Endothelial cell of umbilical vein (primary cell): Measurements from ENCODE around the gene OPRM1. TPM values are rescaled to one million over a fixed set of nuclear protein-coding genes. Genes with fewer than 3 reads are reported as not detected.

Source experiments
- BruUV-seq: library from RNA; stranded (reverse); fragments of 400-500 nt; replicated peaks from 2 replicates; lab custom pipeline; 2021; lab: Mats Ljungman, UMichigan
- CTCF ChIA-PET: fragments of 300-600, 350-600 bp; sonication (Branson Sonifier 250); formaldehyde crosslinking; loops from one replicate; lab custom pipeline; 2021; ENCODE audit warnings: antibody characterized with exemption, inconsistent platforms; lab: Charles Lee
- POLR2A ChIA-PET: fragments of 300-600, 350-600 bp; sonication (Branson Sonifier 250); formaldehyde crosslinking; loops from one replicate; lab custom pipeline; 2021; ENCODE audit warnings: antibody characterized with exemption, inconsistent platforms; lab: Charles Lee
- DNase-seq: peaks from one replicate; pipeline ENCODE4 v3.0.0-alpha.2; 2011; ENCODE audit warnings: low read depth, low spot score
- FAIRE-seq: peaks from 2 replicates; lab custom pipeline; 2011; peaks lifted over from hg19 to GRCh38; lab: Jason Lieb, UNC
- H2AFZ ChIP-seq: 2 replicates; pipeline ENCODE4 v1.6.0; 2012; ENCODE audit warnings: low read depth, low read length, control low read depth, inconsistent platforms
- H3K27ac ChIP-seq: 2 replicates; pipeline ENCODE4 v1.5.1; 2011; ENCODE audit warnings: low read depth, mild to moderate bottlenecking, control low read depth, low read length, moderate library complexity; ENCODE audit not compliant: insufficient read depth
- H3K27me3 ChIP-seq, 2 experiments: 2 replicates each; pipeline versions ENCODE4 v1.6.0 to v1.6.1; 2011; ENCODE audit warnings: low read length in 2 of 2, mixed read lengths in 1 of 2; ENCODE audit not compliant: control insufficient read depth in 2 of 2, insufficient read depth in 2 of 2
- H3K36me3 ChIP-seq, 2 experiments: 2 replicates in 1 of 2; 3 replicates in 1 of 2; pipeline ENCODE4 v1.5.1; 2011; ENCODE audit warnings: low read length in 2 of 2, mild to moderate bottlenecking in 1 of 2, moderate library complexity in 1 of 2; ENCODE audit not compliant: control insufficient read depth in 2 of 2, insufficient read depth in 2 of 2; ENCODE audit errors: extremely low read depth in 1 of 2
- H3K4me1 ChIP-seq: 3 replicates; pipeline ENCODE4 v1.5.1; 2011; ENCODE audit warnings: mild to moderate bottlenecking, low read length; ENCODE audit not compliant: control insufficient read depth, insufficient read depth; ENCODE audit errors: extremely low read depth
- H3K4me2 ChIP-seq: 2 replicates; pipeline ENCODE4 v1.6.1; 2011; ENCODE audit warnings: low read length, control low read depth, mixed read lengths; ENCODE audit not compliant: insufficient read depth
- H3K4me3 ChIP-seq, 3 experiments: fragments of 200-600 bp in 1 of 3; sonication (generic), shearing (Covaris generic) in 1 of 3; replicated peaks in 1 of 3; 2 replicates each; pipeline ENCODE4 v1.5.1; 2011 to 2016; ENCODE audit warnings: control low read depth in 3 of 3, low read length in 3 of 3, mild to moderate bottlenecking in 2 of 3, inconsistent platforms in 1 of 3, low read depth in 1 of 3, moderate library complexity in 1 of 3; ENCODE audit not compliant: insufficient read depth in 1 of 3
- H3K79me2 ChIP-seq: 2 replicates; pipeline ENCODE4 v1.6.0; 2012; ENCODE audit warnings: low read length, inconsistent platforms; ENCODE audit not compliant: control insufficient read depth, insufficient read depth
- H3K9ac ChIP-seq: replicated peaks from 2 replicates; pipeline ENCODE3; 2011; ENCODE audit warnings: low read length, control low read depth; ENCODE audit not compliant: insufficient read depth; ENCODE audit errors: extremely low read depth
- H3K9me1 ChIP-seq: replicated peaks from 3 replicates; pipeline ENCODE4 v1.6.0; 2011; ENCODE audit warnings: mild to moderate bottlenecking, low read length; ENCODE audit not compliant: control insufficient read depth, insufficient read depth; ENCODE audit errors: extremely low read depth
- H3K9me3 ChIP-seq: replicated peaks from 2 replicates; pipeline ENCODE4 v1.5.1; 2012; ENCODE audit warnings: low read length, inconsistent platforms; ENCODE audit not compliant: control insufficient read depth, insufficient read depth
- H4K20me1 ChIP-seq: replicated peaks from 2 replicates; pipeline ENCODE3; 2011; ENCODE audit warnings: mild to moderate bottlenecking, low read length; ENCODE audit not compliant: control insufficient read depth, insufficient read depth; ENCODE audit errors: extremely low read depth
- CTCF ChIP-seq, 2 donors: IDR thresholded peaks; 1 replicate in 1 of 2; 2 replicates in 1 of 2; pipeline ENCODE4 v1.5.1; 2011; ENCODE audit warnings: low read length in 2 of 2, mild to moderate bottlenecking in 2 of 2, moderate library complexity in 2 of 2, control low read depth in 1 of 2, inconsistent platforms in 1 of 2, low read depth in 1 of 2; ENCODE audit not compliant: insufficient read depth in 1 of 2; ENCODE audit errors: extremely low read depth in 1 of 2
- EZH2 ChIP-seq: IDR thresholded peaks from 2 replicates; pipeline ENCODE4 v1.6.1; 2012; ENCODE audit warnings: borderline replicate concordance, low read depth, mild to moderate bottlenecking, moderate library complexity, low read length, inconsistent platforms; ENCODE audit not compliant: severe bottlenecking
- FOS ChIP-seq: IDR thresholded peaks from 2 replicates; pipeline ENCODE4 v1.6.1; 2011; ENCODE audit warnings: mild to moderate bottlenecking, low read length, moderate library complexity, borderline replicate concordance; ENCODE audit not compliant: insufficient read depth
- GATA2 ChIP-seq: IDR thresholded peaks from 2 replicates; pipeline ENCODE4 v1.7.0; 2011; ENCODE audit warnings: low read depth, mild to moderate bottlenecking, moderate library complexity, mixed read lengths, low read length; ENCODE audit not compliant: insufficient read length, insufficient read depth
- JUN ChIP-seq: IDR thresholded peaks from 2 replicates; pipeline ENCODE4 v1.6.1; 2011; ENCODE audit warnings: borderline replicate concordance, low read depth; ENCODE audit not compliant: insufficient read length, insufficient read depth
- MAX ChIP-seq: IDR thresholded peaks from 2 replicates; pipeline ENCODE4 v1.6.1; 2011; ENCODE audit not compliant: insufficient read depth, insufficient read length
- MYC ChIP-seq: IDR thresholded peaks from one replicate; pipeline ENCODE4 v1.6.1; 2011; ENCODE audit warnings: mild to moderate bottlenecking, low read depth, low read length
- POLR2A ChIP-seq: IDR thresholded peaks from 2 replicates; pipeline ENCODE4 v1.6.1; 2012; ENCODE audit warnings: low read depth, mild to moderate bottlenecking, control low read depth, low read length
- POLR2AphosphoS5 ChIP-seq: IDR thresholded peaks from 2 replicates; pipeline ENCODE4 v1.6.1; 2012; ENCODE audit warnings: low read depth, mild to moderate bottlenecking, control low read depth, low read length, moderate library complexity; ENCODE audit not compliant: insufficient read depth
- dilution Hi-C: fragments of 300-500 bp; cut with MboI; formaldehyde crosslinking; loops from one replicate; pipeline ENCODE4 v1.15.0; 2019; ENCODE audit warnings: low sequenced_read_pairs; ENCODE audit not compliant: extremely low pct_ligation_motif_present
- intact Hi-C: fragments of 100-400 bp; cut with micrococcal nuclease; formaldehyde crosslinking; loops from one replicate; pipeline ENCODE4 v1.10.0; 2022
- polyA plus RNA-seq, 4 experiments: library from polyadenylated mRNA; depleted of rRNA in 3 of 4; stranded (reverse) in 3 of 4; unstranded in 1 of 4; fragments of >200 nt; gene quantifications; 2 replicates each; pipeline versions ENCODE4 v1.2.1 to v1.2.3, GENCODE V29; 2011 to 2012; ENCODE audit warnings: missing spikeins in 1 of 4
- total RNA-seq: library from RNA; stranded (reverse); gene quantifications from 2 replicates; pipeline ENCODE4 v1.2.3, GENCODE V29; 2021

OPRM1 gene
- total and polyA plus RNA-seq, 2 donors (not counting 3 experiments of a cell fraction or from before 2014, with no cell fraction given), result not detected

- H3K9me1 ChIP-seq, result no peaks in the 10 kb centered on the region
- ChIA-PET POLR2A (no interaction called here), CTCF (no interaction called here)
- no peaks in the 10 kb centered on the region for H3K27me3 ChIP-seq
- H3K4me3 ChIP-seq, result no peak overlapping the region
- H3K36me3 ChIP-seq, result no peaks in the 10 kb centered on the region
- no peak overlapping the region for H3K4me2 ChIP-seq
- no peak for TF ChIP-seq POLR2A
- no peak for TF ChIP-seq MAX
- TF ChIP-seq GATA2, result no peak
- TF ChIP-seq FOS, result no peak
- no peak for TF ChIP-seq POLR2AphosphoS5
- TF ChIP-seq EZH2, result no peak
- TF ChIP-seq CTCF (IDR thresholded peaks at IDR 0.05; ENCODE audit: extremely low read depth in 1 of 2, insufficient read depth in 1 of 2, low read depth in 1 of 2, low read length in 2 of 2), result no peak
- TF ChIP-seq JUN, result no peak
- no peak for TF ChIP-seq MYC
- H4K20me1 ChIP-seq, result no peaks in the 10 kb centered on the region
- no peak overlapping the region for H3K9ac ChIP-seq
- intact Hi-C loops (no loop called here), dilution Hi-C loops (no loop called here)
- no peaks in the 10 kb centered on the region for H3K4me1 ChIP-seq
- H3K27ac ChIP-seq, result no peak overlapping the region
- DNase-seq (no peak), FAIRE-seq (no peak)
- BruUV-seq, result no TSS peak
- no peaks in the 10 kb centered on the region for H3K9me3 ChIP-seq
- no peak overlapping the region for H2AFZ ChIP-seq
- no peaks in the 10 kb centered on the region for H3K79me2 ChIP-seq
Measured at GRCh38 chr6:154080461-154081189, 41.6 kb downstream of the OPRM1 start.
